ENCODE measurements around the gene RPN2. TPM values are rescaled to one million over a fixed set of nuclear protein-coding genes. Genes with fewer than 3 reads are reported as not detected.

The RPN2 gene
- total RNA-seq, 2 experiments from 2014 or later: 123 to 125 TPM

GRCh38 chr20:37247547-37247946 lies 68.4 kb downstream of the RPN2 start:
- ChIA-PET CTCF (interaction anchor here (0.9 kb wide), 1 partner anchor 287 kb away, joined by 3 read pairs; no protein-coding TSS in a partner anchor), POLR2A (no interaction called here)
- Mint-ChIP-seq H3K4me1 (ENCODE audit: low read depth) (no peaks in the 10 kb centered on the region), H3K4me3 (no peak overlapping the region), H3K9me3 (no peaks in the 10 kb centered on the region), H3K27me3 (no peaks in the 10 kb centered on the region), H3K36me3 (peaks cover 9% of the 10 kb centered on the region), H3K27ac (no peak overlapping the region)
- DNase-seq: no peak
- intact Hi-C loops (cut with micrococcal nuclease): no loop called here

GRCh38 chr20:37249304-37249703 lies 70.2 kb downstream of the RPN2 start:
- POLR2A ChIA-PET: no interaction called here
- Mint-ChIP-seq H3K9me3 (peaks cover 3% of the 10 kb centered on the region), H3K27me3 (peaks cover 3% of the 10 kb centered on the region), H3K4me3 (no peak overlapping the region), H3K36me3 (no peaks in the 10 kb centered on the region), H3K27ac (no peak overlapping the region), H3K4me1 (ENCODE audit: low read depth) (no peaks in the 10 kb centered on the region)
- CTCF ChIA-PET: interaction anchor here (0.7 kb wide), 1 partner anchor 279 kb away, joined by 4 read pairs; no protein-coding TSS in a partner anchor
- DNase-seq: no peak
- intact Hi-C loops (cut with micrococcal nuclease): no loop called here

- Mint-ChIP-seq H3K27me3 (peaks cover 5% of the 10 kb centered on the region), H3K4me1 (ENCODE audit: low read depth) (no peaks in the 10 kb centered on the region), H3K36me3 (no peaks in the 10 kb centered on the region), H3K9me3 (peaks cover 6% of the 10 kb centered on the region), H3K4me3 (no peak overlapping the region), H3K27ac (no peak overlapping the region)
- DNase-seq: no peak
- intact Hi-C loops (cut with micrococcal nuclease): no loop called here
- POLR2A ChIA-PET: no interaction called here
- CTCF ChIA-PET: no interaction called here
These were observed 72.8 kb downstream of the RPN2 start for GRCh38 chr20:37251825-37252477.

- Mint-ChIP-seq H3K4me3 (no peak overlapping the region), H3K27me3 (peaks cover 5% of the 10 kb centered on the region), H3K9me3 (peaks cover 6% of the 10 kb centered on the region), H3K4me1 (ENCODE audit: low read depth) (no peaks in the 10 kb centered on the region), H3K36me3 (no peaks in the 10 kb centered on the region), H3K27ac (no peak overlapping the region)
- POLR2A ChIA-PET: no interaction called here
- DNase-seq: no peak
- intact Hi-C loops (cut with micrococcal nuclease): no loop called here
- CTCF ChIA-PET: no interaction called here
These were observed 74.0 kb downstream of the RPN2 start for GRCh38 chr20:37253087-37253486.

GRCh38 chr20:37254114-37254878 lies 75.2 kb downstream of the RPN2 start:
- intact Hi-C loops (cut with micrococcal nuclease): no loop called here
- POLR2A ChIA-PET: no interaction called here
- Mint-ChIP-seq H3K4me3 (no peak overlapping the region), H3K27ac (no peak overlapping the region), H3K36me3 (no peaks in the 10 kb centered on the region), H3K4me1 (ENCODE audit: low read depth) (no peaks in the 10 kb centered on the region), H3K27me3 (peaks cover 7% of the 10 kb centered on the region), H3K9me3 (peaks cover 6% of the 10 kb centered on the region)
- no peak for DNase-seq
- CTCF ChIA-PET: no interaction called here

- H3K4me1 Mint-ChIP-seq (ENCODE audit: low read depth): no peaks in the 10 kb centered on the region
- ChIA-PET CTCF (no interaction called here), POLR2A (no interaction called here)
- H3K36me3 Mint-ChIP-seq: no peaks in the 10 kb centered on the region
- no peak overlapping the region for H3K27ac Mint-ChIP-seq
- DNase-seq: no peak
- intact Hi-C loops (cut with micrococcal nuclease): no loop called here
- no peak overlapping the region for H3K4me3 Mint-ChIP-seq
- H3K27me3 Mint-ChIP-seq: peaks cover 7% of the 10 kb centered on the region
- peaks cover 6% of the 10 kb centered on the region for H3K9me3 Mint-ChIP-seq
These were observed 77.2 kb downstream of the RPN2 start for GRCh38 chr20:37256286-37256685.

- H3K9me3 Mint-ChIP-seq: peaks cover 6% of the 10 kb centered on the region
These were observed 78.4 kb downstream of the RPN2 start for GRCh38 chr20:37257530-37257929.

GRCh38 chr20:37257988-37258387 lies 78.9 kb downstream of the RPN2 start:
- Mint-ChIP-seq H3K9me3 (peaks cover 6% of the 10 kb centered on the region), H3K27ac (no peak overlapping the region), H3K36me3 (no peaks in the 10 kb centered on the region), H3K27me3 (peaks cover 7% of the 10 kb centered on the region), H3K4me3 (no peak overlapping the region), H3K4me1 (ENCODE audit: low read depth) (no peaks in the 10 kb centered on the region)
- POLR2A ChIA-PET: no interaction called here
- intact Hi-C loops (cut with micrococcal nuclease): no loop called here
- CTCF ChIA-PET: no interaction called here
- DNase-seq: no peak

More at GRCh38 chr20:37257530-37257929, 78.4 kb downstream of the RPN2 start:
- POLR2A ChIA-PET: no interaction called here
- H3K4me1 Mint-ChIP-seq (ENCODE audit: low read depth): no peaks in the 10 kb centered on the region
- no peaks in the 10 kb centered on the region for H3K36me3 Mint-ChIP-seq
- H3K4me3 Mint-ChIP-seq: no peak overlapping the region
- intact Hi-C loops (cut with micrococcal nuclease): no loop called here
- H3K27me3 Mint-ChIP-seq: peaks cover 7% of the 10 kb centered on the region
- CTCF ChIA-PET: no interaction called here
- no peak for DNase-seq
- no peak overlapping the region for H3K27ac Mint-ChIP-seq

GRCh38 chr20:37259031-37259430 lies 79.9 kb downstream of the RPN2 start:
- CTCF ChIA-PET: interaction anchor here (0.6 to 1.5 kb wide), 2 partner anchors 10 to 14 kb away, joined by 3 to 4 read pairs; no protein-coding TSS in a partner anchor
- POLR2A ChIA-PET: no interaction called here
- H3K36me3 Mint-ChIP-seq: no peaks in the 10 kb centered on the region

GRCh38 chr20:37259865-37260264 lies 80.7 kb downstream of the RPN2 start:
- Mint-ChIP-seq H3K9me3 (no peaks in the 10 kb centered on the region), H3K36me3 (no peaks in the 10 kb centered on the region), H3K27ac (no peak overlapping the region), H3K4me3 (no peak overlapping the region), H3K27me3 (peaks cover 2% of the 10 kb centered on the region), H3K4me1 (ENCODE audit: low read depth) (no peaks in the 10 kb centered on the region)
- ChIA-PET POLR2A (no interaction called here), CTCF (interaction anchor here (1.5 kb wide), 1 partner anchor 9 kb away, joined by 4 read pairs; no protein-coding TSS in a partner anchor)
- no peak for DNase-seq
- intact Hi-C loops (cut with micrococcal nuclease): no loop called here

More at GRCh38 chr20:37259031-37259430, 79.9 kb downstream of the RPN2 start:
- no peak overlapping the region for H3K27ac Mint-ChIP-seq
- peaks cover 6% of the 10 kb centered on the region for H3K9me3 Mint-ChIP-seq
- H3K27me3 Mint-ChIP-seq: peaks cover 6% of the 10 kb centered on the region
- DNase-seq: no peak
- intact Hi-C loops (cut with micrococcal nuclease): no loop called here
- no peaks in the 10 kb centered on the region for H3K4me1 Mint-ChIP-seq (ENCODE audit: low read depth)
- H3K4me3 Mint-ChIP-seq: no peak overlapping the region

GRCh38 chr20:37260923-37261322 lies 81.8 kb downstream of the RPN2 start:
- Mint-ChIP-seq H3K27me3 (peaks cover 2% of the 10 kb centered on the region), H3K4me1 (ENCODE audit: low read depth) (no peaks in the 10 kb centered on the region), H3K27ac (no peak overlapping the region), H3K36me3 (no peaks in the 10 kb centered on the region), H3K4me3 (no peak overlapping the region), H3K9me3 (no peaks in the 10 kb centered on the region)
- CTCF ChIA-PET: no interaction called here
- intact Hi-C loops (cut with micrococcal nuclease): no loop called here
- POLR2A ChIA-PET: no interaction called here
- no peak for DNase-seq

- no peak within 1 kb of the TSS for H3K4me3 Mint-ChIP-seq
- no peak within 1 kb of the TSS for H3K27ac Mint-ChIP-seq
- no peak for DNase-seq
- no peaks in the 10 kb centered on the region for H3K4me1 Mint-ChIP-seq (ENCODE audit: low read depth)
- peaks cover 2% of the 10 kb centered on the region for H3K27me3 Mint-ChIP-seq
- intact Hi-C loops (cut with micrococcal nuclease): no loop called here
- ChIA-PET CTCF (interaction anchor here (1.0 to 1.2 kb wide), 2 partner anchors 123 to 271 kb away, joined by 4 to 5 read pairs; no protein-coding TSS in a partner anchor), POLR2A (no interaction called here)
- no peaks in the 10 kb centered on the region for H3K9me3 Mint-ChIP-seq
- no peaks in the 10 kb centered on the region for H3K36me3 Mint-ChIP-seq
These were observed 82.6 kb downstream of the RPN2 start, which contains the start of gene GHRH for GRCh38 chr20:37261714-37262113. GHRH (minus strand) TSS chr20:37261814; CDS start chr20:37256889, 4,925 bp downstream.
